Ectodermal cell (in vitro differentiated cells): ENCODE measurements around the gene KANSL1.
"Not testable (repeated sequence)": the region's sequence is repeated elsewhere in the genome, so short reads cannot be mapped to it uniquely, and the experiment has no call there.

Source experiments
- H3K27ac ChIP-seq: 2 replicates; pipeline ENCODE4 v1.7.0; 2013; ENCODE audit warnings: mild to moderate bottlenecking, low read depth, low read length; ENCODE audit not compliant: insufficient read depth, poor library complexity, severe bottlenecking
- H3K27me3 ChIP-seq: 2 replicates; pipeline ENCODE4 v1.7.0; 2013; ENCODE audit warnings: mild to moderate bottlenecking, low read length; ENCODE audit not compliant: insufficient read depth, control insufficient read depth, poor library complexity, severe bottlenecking
- H3K36me3 ChIP-seq: one replicate; pipeline ENCODE4 v1.7.0; 2013; ENCODE audit warnings: low read length; ENCODE audit not compliant: control insufficient read depth, insufficient read depth
- H3K4me1 ChIP-seq: one replicate; pipeline ENCODE4 v1.7.0; 2013; ENCODE audit warnings: low read length; ENCODE audit not compliant: control insufficient read depth, insufficient read depth
- H3K4me3 ChIP-seq: 2 replicates; pipeline ENCODE4 v1.7.0; 2013; ENCODE audit warnings: low read depth, low read length, control low read depth; ENCODE audit not compliant: insufficient read depth
- H3K9me3 ChIP-seq: 2 replicates; pipeline ENCODE4 v1.7.0; 2013; ENCODE audit warnings: mild to moderate bottlenecking, low read length, moderate library complexity; ENCODE audit not compliant: control insufficient read depth
- WGBS, 2 experiments: methylation state at CpG; one replicate each; pipeline ENCODE4 v1.1.7; 2013; ENCODE audit warnings: missing lambda C conversion rate in 2 of 2; 5-methylcytosine and 5-hydroxymethylcytosine counted together

KANSL1 gene

GRCh38 chr17:46020998-46021397 lies 172.2 kb downstream of the KANSL1 start:
- H3K27me3 ChIP-seq, result no peaks in the 10 kb centered on the region
- 88 to 89% methylated on average over 12 of the region's 12 CpGs for WGBS, 2 experiments
- peaks cover 5% of the 10 kb centered on the region for H3K4me1 ChIP-seq
- no peaks in the 10 kb centered on the region for H3K9me3 ChIP-seq
- no peak overlapping the region for H3K27ac ChIP-seq
- no peak overlapping the region for H3K4me3 ChIP-seq
- no peaks in the 10 kb centered on the region for H3K36me3 ChIP-seq

DNA sequence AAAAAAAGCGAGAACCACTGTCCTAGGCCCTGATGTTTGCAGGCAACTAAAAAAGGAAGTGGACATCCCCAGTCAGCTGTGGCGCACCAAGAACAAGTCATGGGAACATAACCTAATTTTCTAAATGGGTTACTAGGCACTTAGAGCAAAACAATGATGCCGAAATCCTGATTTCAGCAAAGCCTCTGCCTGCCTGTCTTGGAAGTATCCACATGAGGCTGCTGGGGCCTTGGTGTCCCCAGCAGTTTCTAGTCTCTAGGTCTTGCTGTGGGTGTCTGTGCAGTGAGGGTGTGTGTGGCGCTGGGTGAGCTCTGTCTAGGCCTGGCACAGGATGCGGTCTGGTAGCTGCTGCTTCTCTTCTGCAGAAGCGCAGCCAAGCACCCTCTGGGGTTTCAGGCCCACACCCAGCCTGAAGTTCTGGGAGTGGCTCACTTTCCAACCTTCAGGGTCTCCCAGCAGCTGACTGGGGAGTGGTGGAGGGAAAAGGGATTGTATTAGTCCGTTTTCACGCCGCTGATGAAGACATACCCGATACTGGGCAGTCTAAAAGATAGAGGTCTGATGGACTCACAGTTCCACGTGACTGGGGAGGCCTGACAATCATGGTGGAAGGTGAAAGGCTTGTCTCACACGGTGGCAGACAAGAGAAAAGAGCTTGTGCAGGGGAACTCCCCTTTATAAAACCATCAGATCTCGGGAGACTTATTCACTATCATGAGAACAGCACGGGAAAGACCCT lies 173.0 kb downstream of the KANSL1 start:
- Histone ChIP-seq H3K27ac (no peak overlapping the region), H3K27me3 (no peaks in the 10 kb centered on the region), H3K36me3 (no peaks in the 10 kb centered on the region), H3K9me3 (no peaks in the 10 kb centered on the region), H3K4me1 (peaks cover 5% of the 10 kb centered on the region), H3K4me3 (no peak overlapping the region)
- 91 to 93% methylated on average over 14 of the region's 14 CpGs for WGBS, 2 experiments

GRCh38 chr17:46019408-46019925 lies 173.8 kb downstream of the KANSL1 start:
- H3K27ac ChIP-seq, H3K36me3 ChIP-seq, H3K9me3 ChIP-seq, H3K27me3 ChIP-seq, H3K4me3 ChIP-seq, H3K4me1 ChIP-seq: not testable (repeated sequence)
- WGBS, 2 experiments, result 91 to 95% methylated on average over 8 of the region's 8 CpGs

DNA sequence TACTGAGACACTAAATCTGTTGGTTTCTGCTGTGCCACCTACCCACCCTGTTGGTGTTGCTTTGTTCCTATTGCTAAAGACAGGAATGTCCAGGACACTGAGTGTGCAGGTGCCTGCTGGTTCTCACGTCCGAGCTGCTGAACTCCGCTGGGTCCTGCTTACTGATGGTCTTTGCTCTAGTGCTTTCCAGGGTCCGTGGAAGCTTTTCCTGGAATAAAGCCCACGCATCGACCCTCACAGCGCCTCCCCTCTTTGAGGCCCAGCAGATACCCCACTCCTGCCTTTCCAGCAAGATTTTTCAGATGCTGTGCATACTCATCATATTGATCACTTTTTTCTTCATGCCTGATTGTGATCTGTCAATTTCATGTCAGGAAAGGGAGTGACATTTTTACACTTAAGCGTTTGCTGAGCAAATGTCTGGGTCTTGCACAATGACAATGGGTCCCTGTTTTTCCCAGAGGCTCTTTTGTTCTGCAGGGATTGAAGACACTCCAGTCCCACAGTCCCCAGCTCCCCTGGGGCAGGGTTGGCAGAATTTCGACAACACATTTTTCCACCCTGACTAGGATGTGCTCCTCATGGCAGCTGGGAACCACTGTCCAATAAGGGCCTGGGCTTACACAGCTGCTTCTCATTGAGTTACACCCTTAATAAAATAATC lies 179.6 kb downstream of the KANSL1 start:
- H3K4me1 ChIP-seq, result peaks cover 16% of the 10 kb centered on the region
- 78 to 85% methylated on average over 9 of the region's 9 CpGs for WGBS, 2 experiments
- H3K9me3 ChIP-seq, result no peaks in the 10 kb centered on the region
- H3K27me3 ChIP-seq, result no peaks in the 10 kb centered on the region
- H3K36me3 ChIP-seq, result no peaks in the 10 kb centered on the region
- no peak overlapping the region for H3K27ac ChIP-seq
- no peak overlapping the region for H3K4me3 ChIP-seq

GRCh38 chr17:46013127-46013501 lies 180.1 kb downstream of the KANSL1 start:
- Histone ChIP-seq H3K4me1 (peaks cover 16% of the 10 kb centered on the region), H3K36me3 (no peaks in the 10 kb centered on the region), H3K9me3 (no peaks in the 10 kb centered on the region), H3K27me3 (no peaks in the 10 kb centered on the region), H3K4me3 (no peak overlapping the region), H3K27ac (no peak overlapping the region)
- WGBS, 2 experiments, result 83 to 86% methylated on average over 7 of the region's 7 CpGs

DNA sequence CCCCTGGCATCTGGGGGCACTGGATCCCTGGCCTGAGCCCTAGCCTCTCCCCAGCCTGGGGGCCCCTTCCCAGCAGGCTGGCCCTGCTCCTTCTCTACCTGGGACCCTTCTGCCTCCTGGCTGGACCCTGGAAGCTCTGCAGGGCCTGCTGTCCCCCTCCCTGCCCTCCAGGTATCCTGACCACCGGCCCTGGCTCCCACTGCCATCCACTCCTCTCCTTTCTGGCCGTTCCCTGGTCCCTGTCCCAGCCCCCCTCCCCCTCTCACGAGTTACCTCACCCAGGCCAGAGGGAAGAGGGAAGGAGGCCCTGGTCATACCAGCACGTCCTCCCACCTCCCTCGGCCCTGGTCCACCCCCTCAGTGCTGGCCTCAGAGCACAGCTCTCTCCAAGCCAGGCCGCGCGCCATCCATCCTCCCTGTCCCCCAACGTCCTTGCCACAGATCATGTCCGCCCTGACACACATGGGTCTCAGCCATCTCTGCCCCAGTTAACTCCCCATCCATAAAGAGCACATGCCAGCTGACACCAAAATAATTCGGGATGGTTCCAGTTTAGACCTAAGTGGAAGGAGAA lies 180.6 kb downstream of the KANSL1 start:
- 89% methylated on average over 11 of the region's 11 CpGs for WGBS, 2 experiments
- H3K4me3 ChIP-seq, result no peak overlapping the region
- no peaks in the 10 kb centered on the region for H3K36me3 ChIP-seq
- no peaks in the 10 kb centered on the region for H3K9me3 ChIP-seq
- H3K27me3 ChIP-seq, result no peaks in the 10 kb centered on the region
- H3K27ac ChIP-seq, result no peak overlapping the region
- H3K4me1 ChIP-seq, result peaks cover 16% of the 10 kb centered on the region

- Histone ChIP-seq H3K36me3 (no peaks in the 10 kb centered on the region), H3K27me3 (no peaks in the 10 kb centered on the region), H3K4me3 (no peak overlapping the region), H3K4me1 (peaks cover 16% of the 10 kb centered on the region), H3K27ac (no peak overlapping the region), H3K9me3 (no peaks in the 10 kb centered on the region)
- 94% methylated on average over 28 of the region's 28 CpGs for WGBS, 2 experiments
These were observed 181.3 kb downstream of the KANSL1 start for GRCh38 chr17:46011711-46012505.

DNA sequence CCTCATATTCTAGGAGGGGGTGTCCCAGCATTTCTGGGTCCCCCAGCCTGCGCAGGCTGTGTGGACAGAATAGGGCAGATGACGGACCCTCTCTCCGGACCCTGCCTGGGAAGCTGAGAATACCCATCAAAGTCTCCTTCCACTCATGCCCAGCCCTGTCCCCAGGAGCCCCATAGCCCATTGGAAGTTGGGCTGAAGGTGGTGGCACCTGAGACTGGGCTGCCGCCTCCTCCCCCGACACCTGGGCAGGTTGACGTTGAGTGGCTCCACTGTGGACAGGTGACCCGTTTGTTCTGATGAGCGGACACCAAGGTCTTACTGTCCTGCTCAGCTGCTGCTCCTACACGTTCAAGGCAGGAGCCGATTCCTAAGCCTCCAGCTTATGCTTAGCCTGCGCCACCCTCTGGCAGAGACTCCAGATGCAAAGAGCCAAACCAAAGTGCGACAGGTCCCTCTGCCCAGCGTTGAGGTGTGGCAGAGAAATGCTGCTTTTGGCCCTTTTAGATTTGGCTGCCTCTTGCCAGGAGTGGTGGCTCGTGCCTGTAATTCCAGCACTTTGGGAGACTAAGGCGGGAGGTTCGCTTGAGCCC lies 182.5 kb downstream of the KANSL1 start:
- peaks cover 16% of the 10 kb centered on the region for H3K4me1 ChIP-seq
- no peak overlapping the region for H3K4me3 ChIP-seq
- H3K27ac ChIP-seq, result no peak overlapping the region
- no peaks in the 10 kb centered on the region for H3K9me3 ChIP-seq
- WGBS, 2 experiments, result 85 to 89% methylated on average over 16 of the region's 16 CpGs
- no peaks in the 10 kb centered on the region for H3K36me3 ChIP-seq
- no peaks in the 10 kb centered on the region for H3K27me3 ChIP-seq

GRCh38 chr17:46009681-46010596 lies 183.3 kb downstream of the KANSL1 start:
- no peak overlapping the region for H3K4me3 ChIP-seq

More at GRCh38 chr17:46009681-46010596, 183.3 kb downstream of the KANSL1 start:
- Histone ChIP-seq H3K36me3 (no peaks in the 10 kb centered on the region), H3K4me1 (peaks cover 16% of the 10 kb centered on the region), H3K27me3 (no peaks in the 10 kb centered on the region), H3K27ac (no peak overlapping the region), H3K9me3 (no peaks in the 10 kb centered on the region)
- 92 to 93% methylated on average over 33 of the region's 33 CpGs for WGBS, 2 experiments
